Measurements from ENCODE around the gene IMPA2.
"Not testable (repeated sequence)": the region's sequence is repeated elsewhere in the genome, so short reads cannot be mapped to it uniquely, and the experiment has no call there.

GRCh38 chr18:12077994-12078393, 96.7 kb downstream of the IMPA2 start:
- TF ChIP-seq CTCF (IDR thresholded peaks at IDR 0.05); ZNF317 (CRISPR knock-in tag; IDR thresholded peaks at IDR 0.05; ENCODE audit: borderline replicate concordance, low read depth); ERG (CRISPR knock-in tag; IDR thresholded peaks at IDR 0.05); PRDM15 (CRISPR knock-in tag; IDR thresholded peaks at IDR 0.05); USF1 (CRISPR knock-in tag; IDR thresholded peaks at IDR 0.05); ATF2 (CRISPR knock-in tag; IDR thresholded peaks at IDR 0.05; ENCODE audit: borderline replicate concordance, low read depth); NFE2L1 (CRISPR knock-in tag; IDR thresholded peaks at IDR 0.05); ZMAT4 (CRISPR knock-in tag; IDR thresholded peaks at IDR 0.05); FOXP4 (CRISPR knock-in tag; IDR thresholded peaks at IDR 0.05); NFYB (CRISPR knock-in tag; conservative IDR thresholded peaks at IDR 0.05; ENCODE audit: low read depth): not testable (repeated sequence)

Measured in WTC11 (cell line).